GM19324 (cell line): Measurements from ENCODE around the gene POU1F1.
"Not testable (repeated sequence)": the region's sequence is repeated elsewhere in the genome, so short reads cannot be mapped to it uniquely, and the experiment has no call there.

Source experiments
- ATAC-seq: cut with Tn5 transposase; IDR thresholded peaks from one replicate; pipeline ENCODE4 v1.9.1; 2021; ENCODE audit warnings: mild to moderate bottlenecking, moderate library complexity; ENCODE audit not compliant: unreplicated experiment, low FRiP score

POU1F1 gene

DNA sequence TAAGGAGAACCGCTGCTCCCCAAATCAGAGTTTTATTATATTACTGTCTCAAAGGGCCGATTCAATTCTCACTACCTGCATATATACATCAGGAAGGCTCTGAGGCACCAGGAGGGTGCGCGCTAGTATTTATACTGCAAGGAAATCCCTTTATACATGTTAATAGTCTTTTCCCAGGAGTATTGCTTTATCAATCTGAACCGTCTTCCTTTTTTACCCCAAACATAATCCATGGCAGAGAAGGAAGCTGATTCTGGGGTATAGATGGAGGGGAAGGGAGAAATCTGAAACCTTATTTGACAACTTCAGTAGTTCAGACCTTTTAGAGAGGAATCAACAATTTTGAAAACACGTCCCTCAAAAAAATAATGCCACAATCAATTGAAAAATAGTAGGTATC, at the start of gene POU1F1:
POU1F1 (minus strand) TSS at position 101 of the 400 bp plus-strand sequence. CDS start 122 bp downstream, outside the sequence.
- ATAC-seq = no peak

GRCh38 chr3:87324609-87325008, 48.2 kb upstream of the POU1F1 start:
- ATAC-seq = no peak

DNA sequence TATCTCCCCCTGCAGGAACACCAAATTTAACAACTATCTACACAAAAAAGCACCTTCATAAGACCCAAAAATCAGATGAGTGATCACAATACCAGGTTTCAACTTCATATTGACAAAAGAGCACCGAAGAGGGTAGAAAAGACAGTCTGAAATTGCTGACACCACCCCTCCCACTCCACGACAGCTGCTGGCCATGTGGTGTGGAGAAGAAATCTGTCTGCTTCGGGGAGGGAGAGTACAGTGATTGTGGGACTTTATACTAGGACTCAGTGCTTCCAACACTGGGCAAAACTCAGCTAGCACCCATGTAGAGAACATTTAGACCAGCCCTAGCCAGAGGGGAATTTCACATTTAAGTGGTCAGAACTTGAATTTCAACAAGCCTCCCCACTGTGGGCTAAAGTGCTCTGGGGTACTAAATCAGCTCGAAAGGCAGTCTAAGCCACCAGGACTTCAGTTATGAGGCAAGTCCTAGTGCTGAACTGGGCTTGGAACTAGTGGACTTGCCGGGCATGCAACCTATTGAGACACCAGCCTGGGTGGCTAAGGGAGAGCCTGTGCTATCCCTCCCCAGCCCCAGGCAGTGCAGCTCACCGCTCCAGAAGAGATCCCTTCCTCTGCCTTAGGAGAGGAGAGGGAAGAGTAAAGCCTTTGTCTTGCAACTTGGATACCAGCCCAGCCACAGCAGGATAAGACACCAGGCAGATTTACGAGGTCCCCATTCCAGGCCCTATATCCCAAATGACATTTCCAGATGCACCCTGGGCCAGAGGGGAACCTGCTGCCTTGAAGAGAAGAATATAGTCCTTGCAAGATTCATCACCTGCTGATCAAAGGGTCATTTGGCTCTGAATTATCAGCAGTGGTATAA, 44.6 kb upstream of the POU1F1 start:
- ATAC-seq = no peak

- no peak for ATAC-seq
Observed at GRCh38 chr3:87318617-87319021, 42.2 kb upstream of the POU1F1 start.

GRCh38 chr3:87317779-87318178, 41.4 kb upstream of the POU1F1 start:
- ATAC-seq = no peak

DNA sequence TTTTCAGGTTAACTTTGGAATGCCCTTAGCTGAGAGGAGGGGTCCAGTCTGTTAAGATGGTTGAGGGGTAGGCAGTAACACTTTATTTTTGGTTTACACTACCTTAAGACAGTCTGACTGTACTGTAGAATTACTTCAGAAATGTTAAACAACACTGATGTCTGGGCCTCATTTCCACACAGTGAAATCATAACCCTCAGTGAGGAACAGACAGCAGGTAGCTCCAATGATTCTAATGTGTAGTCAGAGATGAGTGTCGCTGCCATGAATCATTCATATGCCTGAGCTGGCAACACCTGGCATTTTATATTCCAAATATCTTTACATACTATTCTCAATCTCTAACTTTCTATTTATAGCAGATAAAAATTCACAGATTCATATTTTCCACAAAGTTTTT, 37.3 kb upstream of the POU1F1 start:
- ATAC-seq = no peak

- ATAC-seq = no peak
Observed at GRCh38 chr3:87311309-87311708, 34.9 kb upstream of the POU1F1 start.

GRCh38 chr3:87309601-87310000, 33.2 kb upstream of the POU1F1 start:
- no peak for ATAC-seq

- no peak for ATAC-seq
Observed at GRCh38 chr3:87307805-87308204, 31.4 kb upstream of the POU1F1 start.

GRCh38 chr3:87305517-87305916, 29.1 kb upstream of the POU1F1 start:
- no peak for ATAC-seq

DNA sequence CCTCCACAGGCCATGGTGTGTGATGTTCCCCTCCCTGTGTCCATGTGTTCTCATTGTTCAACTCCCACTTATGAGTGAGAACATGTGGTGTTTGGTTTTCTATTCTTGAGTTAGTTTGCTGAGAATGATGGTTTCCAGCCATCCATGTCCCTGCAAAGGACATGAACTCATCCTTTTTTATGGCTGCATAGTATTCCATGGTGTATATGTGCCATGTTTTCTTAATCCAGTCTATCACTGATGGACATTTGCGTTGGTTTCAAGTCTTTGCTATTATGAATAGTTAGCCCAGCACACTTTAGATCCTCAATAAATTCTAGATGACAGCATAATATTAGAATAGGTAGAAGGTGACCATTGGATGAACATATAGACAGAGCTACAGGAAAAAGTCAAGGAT, 28.6 kb upstream of the POU1F1 start:
- not testable (repeated sequence) for ATAC-seq

DNA sequence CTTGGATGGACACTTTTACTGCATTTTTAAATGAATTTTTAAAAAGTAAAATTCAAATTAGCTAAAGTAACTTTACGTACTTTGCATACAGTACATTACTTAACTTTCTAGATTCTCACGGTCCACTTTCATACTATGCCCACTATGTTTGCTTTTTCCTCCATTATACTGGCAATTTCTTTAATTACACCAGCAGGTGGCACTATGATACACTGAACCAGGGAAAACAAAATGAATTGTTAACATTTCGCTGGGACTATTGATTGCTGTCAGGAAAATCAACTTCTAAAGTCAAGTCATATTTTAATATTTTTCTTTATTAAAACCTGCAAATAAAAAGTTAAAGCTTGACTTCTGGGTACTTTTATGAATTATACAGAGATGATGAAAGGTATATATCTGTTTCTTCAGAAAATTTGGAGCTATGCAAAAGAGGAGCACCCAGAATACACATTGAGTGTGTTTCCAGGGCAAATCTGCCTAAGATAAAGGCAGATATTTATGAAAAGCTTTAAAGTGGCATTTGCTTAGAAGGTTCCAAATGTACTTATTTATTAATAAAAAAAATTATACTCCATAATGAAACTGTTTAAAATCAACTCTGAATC, 21.8 kb upstream of the POU1F1 start:
- ATAC-seq = peak; percentile 68

DNA sequence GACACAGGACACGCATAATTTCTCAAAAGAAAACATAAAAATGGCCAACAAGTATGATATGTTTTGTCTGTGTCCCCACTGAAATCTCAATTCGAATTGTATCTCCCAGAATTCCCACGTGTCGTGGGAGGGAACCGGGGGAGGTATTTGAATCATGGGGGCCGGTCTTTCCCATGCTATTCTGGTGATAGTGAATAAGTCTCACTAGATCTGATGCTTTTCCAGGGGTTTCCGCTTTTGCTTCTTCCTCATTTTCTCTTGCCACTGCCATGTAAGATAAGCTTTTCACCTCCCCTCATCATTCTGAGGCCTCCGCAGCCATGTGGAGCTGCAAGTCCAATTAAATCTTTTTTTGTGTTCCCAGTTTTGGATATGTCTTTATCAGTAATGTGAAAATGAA, 12.1 kb upstream of the POU1F1 start:
- no peak for ATAC-seq

DNA sequence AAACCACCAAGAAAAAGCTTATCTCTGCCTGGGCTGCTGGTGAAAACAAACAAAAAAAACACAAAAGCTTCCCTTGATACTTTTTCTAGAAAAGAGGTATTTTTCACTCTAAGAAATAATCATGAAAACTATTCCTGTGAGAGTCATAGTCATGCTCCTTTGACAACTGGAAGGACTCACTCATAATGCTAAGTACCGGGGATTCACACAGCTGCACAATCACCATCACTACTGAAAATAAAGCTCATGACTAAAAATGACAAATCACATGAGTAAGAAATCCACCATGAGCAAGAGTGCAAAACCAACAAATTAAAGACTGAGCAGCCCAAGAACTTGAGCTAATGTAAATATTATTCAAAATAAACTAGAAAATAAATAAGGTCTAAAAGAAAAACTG, 10.6 kb upstream of the POU1F1 start:
- ATAC-seq = no peak

DNA sequence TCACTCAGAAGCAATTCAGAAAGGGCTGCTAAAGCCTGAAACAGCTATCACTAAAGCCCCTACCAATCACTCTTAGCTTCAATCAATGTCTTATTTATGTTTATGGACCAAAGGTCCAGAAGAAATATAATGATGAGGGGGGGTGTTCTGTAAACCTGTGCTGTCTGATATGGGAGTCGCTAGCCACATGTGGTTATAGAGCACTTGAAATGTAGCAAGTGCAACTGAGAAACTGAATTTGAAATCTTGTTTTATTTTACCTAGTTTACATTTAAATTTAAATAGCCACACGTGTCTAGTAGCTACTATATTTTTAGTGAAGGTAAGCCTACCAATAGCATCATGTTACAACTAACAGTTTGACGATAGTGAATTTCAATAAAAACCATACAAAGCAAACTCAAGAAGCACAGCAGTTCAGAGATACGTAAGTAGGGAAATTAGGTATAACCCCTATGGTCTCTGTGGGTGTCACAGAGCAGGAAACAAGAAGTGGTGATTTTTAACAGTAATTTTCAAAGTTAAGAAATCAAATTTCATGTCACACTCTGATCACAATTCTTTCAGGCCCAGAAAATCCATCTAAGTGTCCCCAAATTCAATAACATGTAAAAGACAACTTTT, 3.6 kb downstream of the POU1F1 start:
- no peak for ATAC-seq

- no peak for ATAC-seq
Observed at GRCh38 chr3:87270908-87271700, 5.3 kb downstream of the POU1F1 start.

DNA sequence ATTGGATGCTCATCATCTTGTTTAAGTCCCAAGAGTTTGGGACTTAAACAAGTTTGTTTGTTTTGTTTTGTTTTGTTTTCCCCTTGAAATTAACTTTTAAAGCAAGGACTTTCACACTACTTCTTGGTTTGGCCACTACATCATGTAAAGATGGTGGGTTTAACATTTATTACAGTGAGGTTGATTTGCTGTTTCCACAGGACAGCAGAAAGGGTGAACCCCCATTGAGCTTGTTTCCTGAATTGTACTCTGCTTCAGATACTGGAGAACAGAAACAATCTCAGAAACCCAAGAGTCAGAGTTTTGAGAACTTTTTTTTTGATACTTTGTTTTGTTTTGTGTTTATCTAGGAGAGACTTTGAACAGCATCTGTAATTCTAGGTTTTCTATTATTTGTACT, 6.7 kb downstream of the POU1F1 start:
- ATAC-seq = no peak

GRCh38 chr3:87268646-87269211, 7.7 kb downstream of the POU1F1 start:
- no peak for ATAC-seq

DNA sequence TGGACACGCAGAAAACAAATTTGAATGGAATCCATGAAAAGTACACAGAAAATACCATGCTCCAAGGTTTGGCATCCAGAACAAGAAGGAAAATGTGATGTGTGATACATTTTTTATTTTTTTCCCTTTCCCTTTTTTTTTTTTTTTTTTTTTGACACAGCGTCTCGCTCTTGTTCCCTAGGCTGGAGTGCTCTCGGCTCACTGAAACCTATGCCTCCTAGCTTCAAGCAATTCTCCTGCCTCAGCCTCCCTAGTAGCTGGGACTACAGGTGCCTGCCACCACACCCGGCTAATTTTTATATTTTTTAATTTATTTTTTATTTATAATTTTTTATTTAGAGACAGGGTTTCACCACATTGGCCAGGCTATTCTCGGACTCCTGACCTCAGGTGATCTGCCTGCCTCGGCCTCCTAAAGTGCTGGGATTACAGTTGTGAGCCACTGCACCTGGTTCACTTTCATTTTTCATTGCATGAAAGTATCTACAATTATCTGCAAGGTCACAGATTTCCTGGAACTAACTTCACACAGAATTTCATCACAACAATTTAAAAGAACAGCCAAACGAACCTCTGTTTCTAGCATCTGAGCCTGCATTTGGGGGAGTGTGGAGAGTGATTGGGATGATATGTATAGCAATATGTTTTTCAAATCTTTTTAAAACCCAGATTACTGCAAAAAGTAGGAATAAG, 8.3 kb downstream of the POU1F1 start:
- no peak for ATAC-seq

DNA sequence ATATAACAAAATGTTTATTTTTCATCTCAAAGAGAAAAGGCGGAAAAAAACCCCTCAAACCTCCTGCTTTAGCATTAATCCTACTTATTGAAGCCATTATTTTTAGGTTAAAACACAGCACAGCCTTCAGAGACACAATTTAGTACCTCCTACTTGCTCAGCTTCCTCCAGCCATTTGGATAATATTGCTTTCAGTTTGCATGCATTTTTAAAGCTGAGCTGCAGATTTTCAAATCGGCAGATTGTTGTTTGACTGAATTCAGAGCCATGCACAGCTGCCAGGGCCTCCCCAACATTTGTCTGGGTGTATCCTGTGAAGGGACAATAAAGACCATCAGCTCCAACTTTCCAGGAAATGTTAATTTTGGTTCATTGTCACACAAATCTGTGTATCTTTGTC, 14.5 kb downstream of the POU1F1 start:
- no peak for ATAC-seq
